AG04450 (cell line): ENCODE data around the gene CUEDC2. TPM values are rescaled to one million over a fixed set of nuclear protein-coding genes. Genes with fewer than 3 reads are reported as not detected.

Experiments used
- CTCF ChIA-PET: fragments of 300-600, 350-600 bp; formaldehyde crosslinking; extraction: SDS; loops from one replicate; lab custom pipeline; 2022; ENCODE audit warnings: antibody characterized with exemption, inconsistent platforms; lab: Charles Lee
- POLR2A ChIA-PET: fragments of 350-600 bp; formaldehyde crosslinking; extraction: SDS; loops from one replicate; lab custom pipeline; 2021; ENCODE audit warnings: antibody characterized with exemption, inconsistent platforms; lab: Yijun Ruan, JAX
- DNase-seq: peaks from one replicate; pipeline ENCODE4 v3.0.0-alpha.2; 2011; ENCODE audit warnings: low read depth, low spot score
- H3K27ac ChIP-seq: one replicate; pipeline ENCODE4 v1.5.1; 2012; ENCODE audit warnings: low read depth, low read length, control low read depth
- H3K27me3 ChIP-seq: one replicate; pipeline ENCODE4 v1.6.0; 2012; ENCODE audit warnings: low read length; ENCODE audit not compliant: control insufficient read depth, insufficient read depth
- H3K4me3 ChIP-seq: 2 replicates; pipeline ENCODE4 v1.5.1; 2011; ENCODE audit warnings: mild to moderate bottlenecking, low read depth, low read length, control low read depth
- H3K9me3 ChIP-seq: 2 replicates; pipeline ENCODE4 v1.5.1; 2012; ENCODE audit warnings: low read length; ENCODE audit not compliant: control insufficient read depth, insufficient read depth
- CTCF ChIP-seq: IDR thresholded peaks from 2 replicates; pipeline ENCODE4 v1.5.1; 2011; ENCODE audit warnings: low read depth, low read length, control low read depth, inconsistent platforms
- polyA plus RNA-seq: library from polyadenylated mRNA; depleted of rRNA; stranded (reverse); fragments of >200 nt; gene quantifications from 2 replicates; pipeline ENCODE4 v1.2.3, GENCODE V29; 2011

CUEDC2 gene
- polyA plus RNA-seq, 1 experiment, result 61.1 TPM

- no peak for TF ChIP-seq CTCF
- ChIA-PET CTCF (no interaction called here), POLR2A (interaction anchor here (0.5 kb wide), 1 partner anchor 16 kb away, joined by 4 read pairs; no protein-coding TSS in a partner anchor)
- Histone ChIP-seq H3K27me3 (peaks cover 56% of the 10 kb centered on the region), H3K9me3 (no peaks in the 10 kb centered on the region; the same call in 1 of the 2 replicates), H3K4me3 (no peak overlapping the region), H3K27ac (no peak overlapping the region)
- DNase-seq, result no peak
Observed at GRCh38 chr10:102416695-102417094, 15.7 kb downstream of the CUEDC2 start.

GRCh38 chr10:102416283-102416682, 16.1 kb downstream of the CUEDC2 start:
- H3K4me3 ChIP-seq, result no peak overlapping the region
- ChIA-PET POLR2A (interaction anchor here (0.5 kb wide), 1 partner anchor 17 kb away, joined by 4 read pairs; no protein-coding TSS in a partner anchor), CTCF (no interaction called here)
- TF ChIP-seq CTCF, result no peak
- H3K27ac ChIP-seq, result no peak overlapping the region
- peaks cover 60% of the 10 kb centered on the region for H3K27me3 ChIP-seq
- DNase-seq, result no peak
- no peaks in the 10 kb centered on the region; the same call in 1 of the 2 replicates for H3K9me3 ChIP-seq

- no peak overlapping the region for H3K4me3 ChIP-seq
- CTCF ChIA-PET, result interaction anchor here (1.2 to 1.7 kb wide), 2 partner anchors 185 to 244 kb away, joined by 3 to 4 read pairs; no protein-coding TSS in a partner anchor
- peaks cover 66% of the 10 kb centered on the region for H3K27me3 ChIP-seq
- TF ChIP-seq CTCF, result no peak
- DNase-seq, result no peak
- no peak overlapping the region for H3K27ac ChIP-seq
- H3K9me3 ChIP-seq, result no peaks in the 10 kb centered on the region; the same call in 1 of the 2 replicates
- POLR2A ChIA-PET, result no interaction called here
Observed at GRCh38 chr10:102414749-102415148, 17.6 kb downstream of the CUEDC2 start.

GRCh38 chr10:102413806-102414561, 18.4 kb downstream of the CUEDC2 start:
- no peak for TF ChIP-seq CTCF
- Histone ChIP-seq H3K27me3 (peaks cover 65% of the 10 kb centered on the region), H3K27ac (no peak overlapping the region), H3K4me3 (no peak overlapping the region), H3K9me3 (no peaks in the 10 kb centered on the region; the same call in 1 of the 2 replicates)
- no peak for DNase-seq
- ChIA-PET CTCF (interaction anchor here (1.3 to 1.7 kb wide), 2 partner anchors 14 to 184 kb away, joined by 4 read pairs; no protein-coding TSS in a partner anchor), POLR2A (interaction anchor here (0.6 kb wide), 1 partner anchor 170 kb away, joined by 9 read pairs; no protein-coding TSS in a partner anchor)
